ENCODE measurements around the gene MAPK8IP1. TPM values are rescaled to one million over a fixed set of nuclear protein-coding genes. Genes with fewer than 3 reads are reported as not detected.

The MAPK8IP1 gene
- total and polyA plus RNA-seq, 4 donors, result 0.78 to 2.7 (median 1.4) TPM

- 74% methylated on average over 22 of the region's 22 CpGs for WGBS
- Histone ChIP-seq H3K27me3 (ENCODE audit: control insufficient read depth in 4 of 4, insufficient read depth in 4 of 4, low read length in 3 of 4) (no peaks in the 10 kb centered on the region), H3K27ac (ENCODE audit: low read depth in 1 of 2, low read length in 2 of 2) (peak overlapping the region; percentile 77 to 80), H3K4me1 (ENCODE audit: control insufficient read depth in 4 of 4, insufficient read depth in 4 of 4, low read length in 3 of 4) (peaks cover 12 to 59% (median 47%) of the 10 kb centered on the region in 4 donors), H3K9ac (ENCODE audit: low read depth in 1 of 2, low read length in 2 of 2) (no peak overlapping the region), H3K4me3 (ENCODE audit: low read depth in 1 of 3, low read length in 3 of 3) (peak overlapping the region in 2 of 3 donors; percentile 9 to 20), H3K9me3 (ENCODE audit: control insufficient read depth in 4 of 4, low read length in 3 of 4) (no peaks in the 10 kb centered on the region), H3K36me3 (ENCODE audit: control insufficient read depth in 4 of 4, insufficient read depth in 3 of 4, low read depth in 1 of 4, low read length in 3 of 4) (peaks cover 16 to 32% (median 18%) of the 10 kb centered on the region in 4 donors)
- no peak for DNase-seq (ENCODE audit: low spot score)
- TF ChIP-seq FOXA2 (IDR thresholded peaks at IDR 0.05), result no peak
- TF ChIP-seq FOXA1 (IDR thresholded peaks at IDR 0.05), result no peak
- no peak for TF ChIP-seq RAD21 (IDR thresholded peaks at IDR 0.05)
- TF ChIP-seq EGR1 (IDR thresholded peaks at IDR 0.05; ENCODE audit: low read depth in 2 of 2), result no peak
Measured at GRCh38 chr11:45913942-45914635, 28.6 kb downstream of the MAPK8IP1 start.

GRCh38 chr11:45915446-45915845 is 30.0 kb downstream of the MAPK8IP1 start:
- 90% methylated on average over 13 of the region's 13 CpGs for whole genome bisulfite sequencing
- Histone ChIP-seq H3K4me1 (ENCODE audit: control insufficient read depth in 4 of 4, insufficient read depth in 4 of 4, low read length in 3 of 4) (peaks cover 12 to 59% (median 48%) of the 10 kb centered on the region in 4 donors), H3K27ac (ENCODE audit: low read depth in 1 of 2, low read length in 2 of 2) (no peak overlapping the region), H3K9me3 (ENCODE audit: control insufficient read depth in 4 of 4, low read length in 3 of 4) (no peaks in the 10 kb centered on the region), H3K27me3 (ENCODE audit: control insufficient read depth in 4 of 4, insufficient read depth in 4 of 4, low read length in 3 of 4) (no peaks in the 10 kb centered on the region), H3K4me3 (ENCODE audit: low read depth in 1 of 3, low read length in 3 of 3) (no peak overlapping the region), H3K9ac (ENCODE audit: low read depth in 1 of 2, low read length in 2 of 2) (no peak overlapping the region), H3K36me3 (ENCODE audit: control insufficient read depth in 4 of 4, insufficient read depth in 3 of 4, low read depth in 1 of 4, low read length in 3 of 4) (peaks cover 10 to 25% (median 13%) of the 10 kb centered on the region in 4 donors)
- DNase-seq (ENCODE audit: low spot score), result no peak
- TF ChIP-seq SP1 (IDR thresholded peaks at IDR 0.05) (no peak), RXRA (IDR thresholded peaks at IDR 0.05) (no peak)

GRCh38 chr11:45917286-45917622 is 31.8 kb downstream of the MAPK8IP1 start:
- Histone ChIP-seq H3K4me3 (ENCODE audit: low read depth in 1 of 3, low read length in 3 of 3) (peak overlapping the region; percentile 73 to 98 (median 87)), H3K9ac (ENCODE audit: low read depth in 1 of 2, low read length in 2 of 2) (peak overlapping the region; percentile 1 to 80), H3K9me3 (ENCODE audit: control insufficient read depth in 4 of 4, low read length in 3 of 4) (no peaks in the 10 kb centered on the region), H3K36me3 (ENCODE audit: control insufficient read depth in 4 of 4, insufficient read depth in 3 of 4, low read depth in 1 of 4, low read length in 3 of 4) (peaks cover 3 to 14% (median 8%) of the 10 kb centered on the region in 4 donors), H3K4me1 (ENCODE audit: control insufficient read depth in 4 of 4, insufficient read depth in 4 of 4, low read length in 3 of 4) (peaks cover 12 to 62% (median 47%) of the 10 kb centered on the region in 4 donors), H3K27ac (ENCODE audit: low read depth in 1 of 2, low read length in 2 of 2) (peak overlapping the region; percentile 75 to 85), H3K27me3 (ENCODE audit: control insufficient read depth in 4 of 4, insufficient read depth in 4 of 4, low read length in 3 of 4) (no peaks in the 10 kb centered on the region)
- 3% methylated on average over 16 of the region's 16 CpGs for WGBS
- DNase-seq (ENCODE audit: low spot score), result no peak
- TF ChIP-seq RAD21 (IDR thresholded peaks at IDR 0.05), result no peak
- no peak for TF ChIP-seq HNF4G (IDR thresholded peaks at IDR 0.05)
- no peak for TF ChIP-seq SP1 (IDR thresholded peaks at IDR 0.05)
- TF ChIP-seq REST (IDR thresholded peaks at IDR 0.05), result no peak
- TF ChIP-seq NR2F2 (IDR thresholded peaks at IDR 0.05), result no peak
- no peak for TF ChIP-seq RXRA (IDR thresholded peaks at IDR 0.05)
- TF ChIP-seq TAF1 (conservative IDR thresholded peaks at IDR 0.05), result no peak
- no peak for TF ChIP-seq JUND (IDR thresholded peaks at IDR 0.05)
- no peak for TF ChIP-seq GABPA (IDR thresholded peaks at IDR 0.05 in 1 of 2, conservative IDR thresholded peaks at IDR 0.05 in 1 of 2)
- no peak for TF ChIP-seq CTCF (IDR thresholded peaks at IDR 0.05; ENCODE audit: low read depth, low read length, missing input control)
- no peak for TF ChIP-seq EGR1 (IDR thresholded peaks at IDR 0.05; ENCODE audit: low read depth in 2 of 2)
- no peak for TF ChIP-seq ATF3 (IDR thresholded peaks at IDR 0.05)
- TF ChIP-seq YY1 (IDR thresholded peaks at IDR 0.05), result no peak
- TF ChIP-seq MAX (IDR thresholded peaks at IDR 0.05), result no peak
- no peak for TF ChIP-seq FOXA1 (IDR thresholded peaks at IDR 0.05)
- TF ChIP-seq FOXA2 (IDR thresholded peaks at IDR 0.05), result no peak
- no peak for TF ChIP-seq ZBTB33 (IDR thresholded peaks at IDR 0.05)
- TF ChIP-seq HNF4A (conservative IDR thresholded peaks at IDR 0.05), result no peak
